ENCODE results near the gene RPGRIP1L. TPM values are rescaled to one million over a fixed set of nuclear protein-coding genes. Genes with fewer than 3 reads are reported as not detected.

RPGRIP1L gene
- total and polyA plus RNA-seq, 2 donors (not counting 1 experiment from before 2014, with no cell fraction given): 1.0 to 7.1 TPM

DNA sequence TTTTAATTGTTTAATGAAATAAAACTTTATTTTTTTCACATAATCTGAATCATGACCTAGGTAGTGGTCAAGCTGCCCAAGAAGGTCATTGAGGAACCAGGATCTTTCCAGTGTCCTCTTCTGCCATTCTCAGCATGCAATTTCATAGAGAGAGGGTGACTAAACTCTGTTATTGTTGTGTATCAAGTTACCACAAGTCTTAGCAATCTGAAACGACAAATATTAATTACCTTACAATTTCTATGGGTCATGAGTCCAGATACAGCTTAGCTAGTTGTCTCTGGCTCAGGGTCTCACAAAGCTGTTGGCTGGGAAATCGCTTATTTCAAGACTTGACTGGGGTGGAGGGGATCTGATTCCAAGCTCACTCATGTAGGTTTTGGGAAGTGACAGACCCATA lies 37.9 kb upstream of the RPGRIP1L start:
- H3K36me3 ChIP-seq (replicated peaks in 1 of 2; ENCODE audit: control extremely low read depth in 1 of 2, control insufficient read depth in 1 of 2, extremely low read depth in 1 of 2, insufficient read depth in 2 of 2, low read length in 1 of 2): no peaks in the 10 kb centered on the region
- Mint-ChIP-seq H3K4me3 (no peak overlapping the region), H3K27me3 (no peaks in the 10 kb centered on the region), H3K9me3 (ENCODE audit: insufficient read depth) (no peaks in the 10 kb centered on the region), H3K4me1 (peaks cover 33% of the 10 kb centered on the region), H3K27ac (no peak overlapping the region)
- peaks cover 16% of the 10 kb centered on the region for H3K79me2 ChIP-seq (ENCODE audit: control insufficient read depth, insufficient read depth, low read length)
- no peak overlapping the region for H2AFZ ChIP-seq (ENCODE audit: insufficient read depth, low read depth, low read length, poor library complexity, severe bottlenecking)
- H3K4me2 ChIP-seq (replicated peaks; ENCODE audit: low read depth, low read length, poor library complexity, severe bottlenecking): no peak overlapping the region
- WGBS (ENCODE audit: insufficient coverage): 100% methylated on average over 1 of the region's 2 CpGs
- H3K9ac ChIP-seq (ENCODE audit: low read length): no peak overlapping the region
- CTCF ChIA-PET: interaction anchor here (0.9 kb wide), 1 partner anchor 14 kb away, joined by 3 read pairs; no protein-coding TSS in a partner anchor
- intact Hi-C loops (cut with micrococcal nuclease): no loop called here
- peaks cover 9 to 12% of the 10 kb centered on the region in 2 donors for H3K4me1 ChIP-seq (ENCODE audit: control insufficient read depth in 2 of 2, insufficient read depth in 2 of 2, low read length in 2 of 2)
- ATAC-seq (ENCODE audit: low read depth) (no peak), DNase-seq (no peak)
- H3K4me3 ChIP-seq (ENCODE audit: control extremely low read depth in 1 of 5, extremely low read depth in 1 of 5, insufficient read depth in 1 of 5, low read depth in 2 of 5, low read length in 4 of 5): no peak overlapping the region
- no peaks in the 10 kb centered on the region for H3K27me3 ChIP-seq (replicated peaks in 1 of 4; ENCODE audit: control extremely low read depth in 1 of 4, control insufficient read depth in 3 of 4, insufficient read depth in 4 of 4, low read length in 3 of 4)
- POLR2A ChIA-PET: no interaction called here
- peaks cover 27% of the 10 kb centered on the region for H4K20me1 ChIP-seq (ENCODE audit: control insufficient read depth, insufficient read depth, low read length, poor library complexity, severe bottlenecking)
- no peak overlapping the region for H3K27ac ChIP-seq (ENCODE audit: low read length in 2 of 2)
- H3K9me3 ChIP-seq (ENCODE audit: control extremely low read depth in 1 of 3, control insufficient read depth in 2 of 3, insufficient read depth in 1 of 3, low read length in 2 of 3): no peaks in the 10 kb centered on the region
- no peak for TF ChIP-seq EZH2 (IDR thresholded peaks at IDR 0.05; ENCODE audit: borderline replicate concordance, insufficient read depth, low read depth, low read length, poor library complexity, severe bottlenecking)
- TF ChIP-seq, protein P1, sequence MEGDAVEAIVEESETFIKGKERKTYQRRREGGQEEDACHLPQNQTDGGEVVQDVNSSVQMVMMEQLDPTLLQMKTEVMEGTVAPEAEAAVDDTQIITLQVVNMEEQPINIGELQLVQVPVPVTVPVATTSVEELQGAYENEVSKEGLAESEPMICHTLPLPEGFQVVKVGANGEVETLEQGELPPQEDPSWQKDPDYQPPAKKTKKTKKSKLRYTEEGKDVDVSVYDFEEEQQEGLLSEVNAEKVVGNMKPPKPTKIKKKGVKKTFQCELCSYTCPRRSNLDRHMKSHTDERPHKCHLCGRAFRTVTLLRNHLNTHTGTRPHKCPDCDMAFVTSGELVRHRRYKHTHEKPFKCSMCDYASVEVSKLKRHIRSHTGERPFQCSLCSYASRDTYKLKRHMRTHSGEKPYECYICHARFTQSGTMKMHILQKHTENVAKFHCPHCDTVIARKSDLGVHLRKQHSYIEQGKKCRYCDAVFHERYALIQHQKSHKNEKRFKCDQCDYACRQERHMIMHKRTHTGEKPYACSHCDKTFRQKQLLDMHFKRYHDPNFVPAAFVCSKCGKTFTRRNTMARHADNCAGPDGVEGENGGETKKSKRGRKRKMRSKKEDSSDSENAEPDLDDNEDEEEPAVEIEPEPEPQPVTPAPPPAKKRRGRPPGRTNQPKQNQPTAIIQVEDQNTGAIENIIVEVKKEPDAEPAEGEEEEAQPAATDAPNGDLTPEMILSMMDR (IDR thresholded peaks at IDR 0.05): no peak

DNA sequence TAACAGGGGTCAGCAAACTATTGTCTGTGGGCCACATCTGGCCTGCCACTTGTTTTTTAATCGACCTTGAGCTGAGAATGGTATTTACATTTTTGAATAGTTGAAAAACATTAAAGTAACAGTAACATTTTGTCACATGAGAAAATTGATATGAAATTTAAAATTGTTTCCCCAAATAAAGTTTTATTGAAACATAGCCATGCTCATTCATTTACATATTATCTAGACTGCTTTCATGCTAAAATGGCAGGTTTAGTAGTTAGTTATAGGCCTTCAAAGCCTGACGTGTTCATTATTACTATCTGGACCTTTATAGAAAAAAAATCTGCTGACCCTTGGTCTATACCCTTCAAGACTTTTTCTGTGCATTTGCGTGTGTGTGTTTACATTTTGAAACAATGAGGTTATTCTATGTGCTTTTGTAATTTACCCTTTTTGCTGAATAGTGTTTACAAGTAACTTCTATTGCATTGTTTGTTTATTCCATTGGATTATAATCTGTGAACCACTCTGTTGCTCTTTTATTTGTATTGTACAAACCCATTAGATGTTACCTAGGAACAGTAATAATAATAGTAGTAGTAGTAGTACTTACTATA lies 37.4 kb upstream of the RPGRIP1L start:
- Histone ChIP-seq H3K4me2 (replicated peaks; ENCODE audit: low read depth, low read length, poor library complexity, severe bottlenecking) (no peak overlapping the region), H3K27ac (ENCODE audit: low read length in 2 of 2) (no peak overlapping the region), H3K27me3 (replicated peaks in 1 of 4; ENCODE audit: control extremely low read depth in 1 of 4, control insufficient read depth in 3 of 4, insufficient read depth in 4 of 4, low read length in 3 of 4) (no peaks in the 10 kb centered on the region), H3K9me3 (ENCODE audit: control extremely low read depth in 1 of 3, control insufficient read depth in 2 of 3, insufficient read depth in 1 of 3, low read length in 2 of 3) (no peaks in the 10 kb centered on the region), H3K4me3 (ENCODE audit: control extremely low read depth in 1 of 5, extremely low read depth in 1 of 5, insufficient read depth in 1 of 5, low read depth in 2 of 5, low read length in 4 of 5) (no peak overlapping the region), H3K79me2 (ENCODE audit: control insufficient read depth, insufficient read depth, low read length) (peaks cover 18% of the 10 kb centered on the region), H3K36me3 (replicated peaks in 1 of 2; ENCODE audit: control extremely low read depth in 1 of 2, control insufficient read depth in 1 of 2, extremely low read depth in 1 of 2, insufficient read depth in 2 of 2, low read length in 1 of 2) (no peaks in the 10 kb centered on the region), H3K4me1 (ENCODE audit: control insufficient read depth in 2 of 2, insufficient read depth in 2 of 2, low read length in 2 of 2) (peaks cover 9 to 12% of the 10 kb centered on the region in 2 donors), H2AFZ (ENCODE audit: insufficient read depth, low read depth, low read length, poor library complexity, severe bottlenecking) (no peak overlapping the region), H4K20me1 (ENCODE audit: control insufficient read depth, insufficient read depth, low read length, poor library complexity, severe bottlenecking) (peaks cover 27% of the 10 kb centered on the region), H3K9ac (ENCODE audit: low read length) (no peak overlapping the region)
- ChIA-PET POLR2A (no interaction called here), CTCF (no interaction called here)
- ATAC-seq (ENCODE audit: low read depth): no peak
- no peak for DNase-seq
- intact Hi-C loops (cut with micrococcal nuclease): no loop called here
- H3K27ac Mint-ChIP-seq: no peak overlapping the region
- H3K4me1 Mint-ChIP-seq: peaks cover 31% of the 10 kb centered on the region
- TF ChIP-seq EZH2 (IDR thresholded peaks at IDR 0.05; ENCODE audit: borderline replicate concordance, insufficient read depth, low read depth, low read length, poor library complexity, severe bottlenecking): no peak
- TF ChIP-seq, protein P1 (IDR thresholded peaks at IDR 0.05): no peak
- H3K4me3 Mint-ChIP-seq: no peak overlapping the region
- no peaks in the 10 kb centered on the region for H3K9me3 Mint-ChIP-seq (ENCODE audit: insufficient read depth)
- no CpG with 5 or more reads among the region's 3 CpGs for WGBS (ENCODE audit: insufficient coverage)
- H3K27me3 Mint-ChIP-seq: no peaks in the 10 kb centered on the region
